GM19463 (cell line): ENCODE data around the gene CASKIN2.

Source experiments
- ATAC-seq: cut with Tn5 transposase; IDR thresholded peaks from one replicate; pipeline ENCODE4 v1.9.1; 2021; ENCODE audit warnings: mild to moderate bottlenecking, moderate library complexity; ENCODE audit not compliant: unreplicated experiment

CASKIN2 gene

DNA sequence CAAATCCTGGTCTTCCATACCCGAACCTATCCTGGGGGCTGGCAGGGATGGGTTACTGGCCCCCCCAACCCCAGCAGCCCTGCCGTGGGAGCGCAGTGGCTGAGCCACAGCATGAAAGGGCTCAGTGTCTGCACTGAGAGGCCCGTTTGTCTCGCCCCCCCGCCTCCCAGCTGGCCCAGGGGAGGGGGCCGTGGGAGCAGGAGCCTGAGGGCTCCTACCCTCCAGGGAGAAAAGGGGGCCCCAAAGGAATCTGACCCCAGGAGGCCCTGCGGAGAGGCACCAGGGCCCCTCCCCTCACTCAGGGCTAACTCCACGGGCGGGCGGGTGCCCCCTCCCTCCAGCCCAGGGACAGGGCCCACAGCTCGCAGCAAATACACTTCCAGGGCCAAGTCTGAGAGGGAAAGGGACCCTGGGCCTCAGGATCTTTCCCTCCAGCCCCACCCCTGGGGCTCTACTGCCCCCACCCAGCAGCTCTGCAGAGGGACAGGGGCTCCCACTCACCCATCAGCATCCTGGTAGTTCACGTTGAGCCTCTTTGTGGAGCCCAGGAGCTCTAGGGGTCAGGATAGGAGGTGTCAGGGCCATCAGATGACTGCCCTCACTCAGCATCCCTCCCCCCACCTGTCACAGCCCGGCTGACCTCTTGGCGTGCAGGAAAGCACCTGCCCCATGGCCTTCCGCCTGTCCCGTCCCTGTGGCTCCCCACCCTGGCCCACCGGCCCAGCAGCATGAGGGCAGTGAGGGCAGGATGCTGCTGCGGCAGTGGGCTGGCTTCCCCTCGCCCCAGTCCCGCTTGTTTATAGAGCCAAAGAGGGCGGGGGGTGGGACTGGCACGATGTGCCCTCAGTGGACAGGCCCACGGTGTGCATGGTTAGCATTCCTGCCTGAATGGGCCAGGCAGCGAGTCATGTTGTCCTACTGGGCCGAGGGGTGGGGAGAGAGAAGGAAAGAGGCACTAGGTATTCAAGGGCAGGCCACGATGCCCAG lies 7.3 kb downstream of the CASKIN2 start:
- no peak for ATAC-seq

DNA sequence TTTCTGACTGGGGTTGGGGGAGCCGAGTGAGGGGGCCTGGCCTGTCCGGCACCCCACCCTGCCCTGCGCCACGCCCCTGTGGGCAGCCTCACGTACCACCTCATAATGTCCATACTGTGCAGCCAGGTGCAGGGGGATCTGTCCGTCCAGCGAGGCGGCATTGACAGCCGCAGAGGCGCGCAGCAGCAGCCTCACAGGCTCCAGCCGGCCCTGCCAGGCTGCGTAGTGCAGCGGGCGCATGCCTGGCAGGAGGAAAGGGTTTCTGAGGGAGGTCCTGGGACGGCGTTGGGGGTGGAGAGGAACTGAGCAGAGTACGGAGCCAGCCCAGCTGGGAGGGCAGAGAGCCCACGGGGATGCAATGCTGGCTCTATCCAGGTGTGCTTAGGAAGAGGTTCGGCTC lies 8.4 kb downstream of the CASKIN2 start:
- no peak for ATAC-seq

DNA sequence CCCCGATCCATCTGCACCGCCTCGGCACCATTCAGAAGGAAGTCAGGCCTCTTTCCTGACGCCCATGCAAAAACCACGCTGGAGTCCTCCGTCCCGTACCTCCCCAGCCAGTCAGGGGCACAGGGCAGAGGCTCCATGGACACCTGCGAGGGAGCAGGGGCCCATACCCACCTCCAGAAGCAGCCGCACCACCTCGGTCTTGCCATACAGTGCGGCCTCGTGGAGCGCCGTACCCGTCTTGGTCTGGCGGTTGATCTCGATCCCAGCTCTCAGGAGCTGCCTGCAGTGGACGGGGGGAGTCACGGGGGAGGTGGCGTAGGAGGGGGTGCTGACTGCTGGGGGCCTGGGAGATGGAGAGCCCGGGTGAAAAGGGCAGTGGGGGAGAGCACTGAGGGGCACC lies 9.2 kb downstream of the CASKIN2 start:
- no peak for ATAC-seq

- ATAC-seq = no peak
Measured at GRCh38 chr17:75505640-75506039, 9.7 kb downstream of the CASKIN2 start.

- ATAC-seq = no peak
Measured at GRCh38 chr17:75505152-75505409, 10.3 kb downstream of the CASKIN2 start.

- ATAC-seq = no peak
Measured at GRCh38 chr17:75504347-75505151, 10.8 kb downstream of the CASKIN2 start.

DNA sequence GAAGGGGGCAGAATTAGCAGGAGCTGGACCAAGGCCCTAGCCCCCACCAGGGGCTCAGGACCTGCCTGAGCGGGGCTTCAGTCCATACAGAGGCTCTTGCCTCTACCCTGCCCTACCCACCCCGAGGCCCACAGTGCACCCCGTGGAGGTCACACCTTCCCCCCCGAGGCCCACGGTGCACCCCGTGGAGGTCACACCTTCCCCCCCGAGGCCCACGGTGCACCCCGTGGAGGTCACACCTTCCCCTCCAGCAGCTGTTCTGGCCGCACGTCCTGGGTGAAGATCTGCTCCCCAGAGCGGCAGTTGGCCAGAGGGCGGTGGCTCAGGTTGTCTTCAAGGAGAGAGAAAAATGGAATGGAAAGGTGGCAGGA lies 11.4 kb downstream of the CASKIN2 start:
- ATAC-seq = no peak

DNA sequence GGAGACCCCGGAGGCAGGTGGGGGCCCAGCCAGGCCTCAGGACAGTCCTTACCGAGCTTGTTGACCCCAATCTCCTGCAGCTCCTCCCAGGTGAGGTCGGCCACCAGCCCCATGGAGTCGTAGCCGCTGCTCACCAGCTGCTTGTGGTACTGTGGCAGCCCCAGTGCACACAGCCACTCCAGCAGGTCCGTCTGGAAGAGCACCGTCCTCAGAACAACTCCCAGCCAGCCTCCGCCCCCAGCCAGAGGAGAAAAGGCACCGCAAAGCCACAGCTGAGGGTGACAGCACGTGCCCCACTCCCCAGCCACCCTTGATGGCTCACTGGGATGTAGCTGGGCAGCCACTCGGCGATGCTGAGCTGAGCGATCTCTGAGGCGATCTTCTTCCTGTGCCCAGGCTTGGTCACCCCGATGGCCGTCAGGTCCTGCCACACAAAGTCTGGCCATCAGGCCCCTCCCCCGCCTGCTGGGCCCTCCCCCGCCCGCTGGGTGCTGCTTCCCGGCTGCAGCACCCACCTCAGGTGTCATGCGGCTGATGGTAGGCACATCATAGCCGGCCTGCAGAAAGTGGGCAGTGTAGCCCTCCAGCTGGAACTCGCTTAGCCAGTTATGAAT lies 11.9 kb downstream of the CASKIN2 start:
- no peak for ATAC-seq

DNA sequence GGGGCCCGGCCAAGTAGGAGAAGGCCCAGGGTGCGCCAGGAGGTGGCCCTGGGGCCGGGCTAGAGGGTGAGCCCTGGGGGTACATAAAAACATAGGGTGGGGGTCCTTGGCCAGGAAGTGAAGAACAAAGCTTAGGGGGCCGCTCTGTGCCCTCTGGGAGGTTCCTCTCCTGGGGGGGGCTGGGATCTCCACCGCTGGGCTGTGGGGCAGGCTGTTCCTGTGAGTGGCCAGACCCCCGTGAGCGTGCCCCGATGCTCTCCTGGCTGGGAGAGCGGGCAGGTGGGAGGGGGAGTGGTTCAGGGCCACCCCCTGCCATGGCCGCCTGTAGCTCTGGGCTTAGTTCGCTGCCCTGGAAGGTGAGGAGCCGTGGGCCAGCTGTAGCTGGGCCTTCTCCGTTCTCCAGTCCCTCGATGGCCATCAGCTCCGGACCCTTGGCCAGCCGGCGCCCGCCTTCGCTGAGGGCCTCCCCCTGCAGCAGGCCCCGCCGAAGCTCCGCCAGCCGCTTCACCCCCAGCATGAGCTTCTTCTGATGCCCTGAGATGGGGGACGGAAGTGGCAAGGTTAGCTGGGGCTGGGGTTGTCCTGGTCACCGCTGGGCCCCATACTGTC lies 12.5 kb downstream of the CASKIN2 start:
- no peak for ATAC-seq

DNA sequence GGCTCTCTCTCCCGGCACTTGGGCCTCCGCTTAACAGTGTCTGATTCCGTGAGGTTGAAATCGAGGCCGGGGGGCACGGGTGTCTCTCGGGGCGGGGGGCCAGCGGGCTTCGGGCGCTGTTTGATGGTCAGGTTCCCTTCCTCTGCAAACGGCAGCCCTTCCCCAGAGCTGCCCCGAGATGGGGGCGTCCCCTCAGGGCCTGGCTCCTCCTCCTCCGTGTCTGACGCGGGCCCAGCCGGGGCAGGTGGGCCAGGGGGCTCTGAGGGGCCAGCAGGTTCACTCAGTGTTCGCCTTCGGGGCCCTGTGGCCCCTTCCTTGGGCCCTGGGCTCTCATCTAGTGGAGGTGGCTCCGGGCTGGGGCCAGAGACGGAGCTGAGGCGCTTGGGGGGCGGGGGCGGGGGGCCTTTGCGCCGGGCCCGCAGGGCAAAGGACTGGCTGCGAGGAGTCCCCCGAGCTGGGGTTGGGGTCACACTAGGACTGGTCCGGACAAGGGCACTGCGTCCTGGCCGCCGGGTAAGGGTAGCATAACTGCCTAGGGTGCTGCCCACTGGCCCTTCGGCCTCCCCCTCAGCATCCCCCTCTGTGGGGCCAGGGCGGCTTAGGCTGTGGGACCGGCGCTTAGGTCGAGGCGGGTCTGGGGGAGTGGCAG lies 13.1 kb downstream of the CASKIN2 start:
- ATAC-seq = no peak

DNA sequence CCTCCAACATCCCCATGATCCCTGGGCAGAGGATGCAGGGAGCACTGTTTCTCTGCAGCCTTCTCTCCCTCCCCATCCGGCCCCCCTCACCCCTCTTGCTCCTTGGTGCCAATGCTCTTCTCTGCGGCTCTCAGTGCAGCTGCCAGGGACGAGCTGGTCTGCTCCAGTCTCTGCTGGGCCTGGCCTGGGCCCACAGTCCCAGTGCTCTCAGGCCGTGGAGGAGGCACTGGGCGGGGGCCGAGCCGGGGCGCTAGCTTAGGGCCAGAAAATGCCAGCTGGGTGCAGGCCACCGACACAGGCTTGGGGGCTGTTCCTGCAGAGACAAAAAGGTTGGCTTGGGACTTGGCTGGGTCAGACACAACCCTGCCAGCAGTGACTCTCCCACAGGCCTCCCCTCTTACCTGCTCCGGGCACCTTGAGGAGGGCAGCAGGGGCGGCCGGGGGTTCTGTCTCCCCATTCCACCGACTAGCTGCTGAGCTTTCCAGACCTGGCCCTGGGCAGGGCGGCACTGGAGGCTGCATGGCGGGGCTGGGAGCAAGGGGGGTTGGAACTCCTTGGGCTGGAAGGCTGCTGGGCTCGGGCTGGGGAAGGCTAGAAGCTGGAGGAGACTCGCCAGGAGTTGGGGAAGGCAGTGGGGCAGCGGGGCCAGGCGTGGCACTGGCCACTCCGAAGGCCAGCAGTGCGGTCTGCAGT lies 13.8 kb downstream of the CASKIN2 start:
- ATAC-seq = no peak

GRCh38 chr17:75500419-75501216 lies 14.7 kb downstream of the CASKIN2 start:
- no peak for ATAC-seq

GRCh38 chr17:75499313-75500022 lies 15.9 kb downstream of the CASKIN2 start:
- ATAC-seq = no peak

- ATAC-seq = no peak
Measured at GRCh38 chr17:75498726-75499213, 16.6 kb downstream of the CASKIN2 start.

DNA sequence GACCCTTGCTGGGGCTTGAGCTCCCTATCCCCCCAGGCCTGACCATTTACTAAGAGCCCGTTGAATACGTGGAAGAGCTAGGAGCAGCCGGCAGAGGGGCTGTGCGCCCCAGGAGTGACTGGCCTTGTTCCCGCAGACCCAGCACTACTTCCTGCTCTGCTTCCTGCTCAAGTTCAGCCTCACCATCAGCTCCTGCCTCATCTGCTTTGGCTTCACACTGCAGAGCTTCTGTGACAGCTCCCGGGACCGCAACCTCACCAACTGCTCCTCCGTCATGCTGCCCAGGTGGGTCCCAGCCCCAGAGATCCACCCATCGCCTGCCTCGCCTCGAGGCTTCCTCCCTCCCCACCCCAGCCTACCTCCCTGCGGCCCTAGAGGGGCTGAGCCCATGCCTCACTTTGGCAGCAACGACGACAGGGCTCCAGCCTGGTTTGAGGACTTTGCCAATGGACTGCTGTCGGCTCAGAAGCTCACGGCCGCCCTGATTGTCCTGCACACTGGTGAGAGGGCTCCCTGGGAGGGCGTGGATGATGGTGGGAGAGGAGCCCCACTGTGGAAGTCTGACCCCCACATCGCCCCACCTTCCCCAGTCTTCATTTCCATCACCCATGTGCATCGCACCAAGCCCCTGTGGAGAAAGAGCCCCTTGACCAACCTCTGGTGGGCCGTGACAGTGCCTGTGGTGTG lies 17.2 kb downstream of the CASKIN2 start:
- no peak for ATAC-seq

GRCh38 chr17:75496005-75496404 lies 19.3 kb downstream of the CASKIN2 start:
- ATAC-seq = no peak

GRCh38 chr17:75494326-75494877 lies 20.9 kb downstream of the CASKIN2 start:
- no peak for ATAC-seq
